ACC112 (cell line): ENCODE measurements around the gene TSPAN32.

Experiments used
- H2AFZ ChIP-seq: fragments of 200-600 bp; sonication (generic); one replicate; pipeline ENCODE4 v1.6.0; 2017; ENCODE audit warnings: antibody characterized with exemption, low read length; ENCODE audit not compliant: unreplicated experiment
- H3K27ac ChIP-seq: fragments of 200-600 bp; sonication (generic); 2 replicates; pipeline ENCODE4 v1.5.1; 2014; ENCODE audit warnings: low read depth, mild to moderate bottlenecking, antibody characterized with exemption, low read length, moderate library complexity
- H3K27me3 ChIP-seq: fragments of 200-600 bp; sonication (generic); 2 replicates; pipeline ENCODE4 v1.6.1; 2014; ENCODE audit warnings: mild to moderate bottlenecking, antibody characterized with exemption, low read length, moderate library complexity, mixed read lengths; ENCODE audit not compliant: insufficient read depth
- H3K36me3 ChIP-seq: fragments of 200-600 bp; sonication (generic); 2 replicates; pipeline ENCODE4 v1.6.1; 2016; ENCODE audit warnings: mild to moderate bottlenecking, antibody characterized with exemption, low read length, moderate library complexity, mixed read lengths; ENCODE audit not compliant: insufficient read depth
- H3K4me1 ChIP-seq: fragments of 200-600 bp; sonication (generic); one replicate; pipeline ENCODE4 v1.6.1; 2016; ENCODE audit warnings: low read length, mixed read lengths; ENCODE audit not compliant: insufficient read depth, unreplicated experiment, control insufficient read depth
- H3K4me3 ChIP-seq: fragments of 200-600 bp; sonication (generic); 2 replicates; pipeline ENCODE4 v1.5.1; 2014; ENCODE audit warnings: mild to moderate bottlenecking, low read depth, low read length
- H3K79me2 ChIP-seq: fragments of 200-600 bp; sonication (generic); one replicate; pipeline ENCODE4 v1.6.0; 2016; ENCODE audit warnings: low read length; ENCODE audit not compliant: control insufficient read depth, unreplicated experiment, insufficient read depth

TSPAN32 gene

DNA sequence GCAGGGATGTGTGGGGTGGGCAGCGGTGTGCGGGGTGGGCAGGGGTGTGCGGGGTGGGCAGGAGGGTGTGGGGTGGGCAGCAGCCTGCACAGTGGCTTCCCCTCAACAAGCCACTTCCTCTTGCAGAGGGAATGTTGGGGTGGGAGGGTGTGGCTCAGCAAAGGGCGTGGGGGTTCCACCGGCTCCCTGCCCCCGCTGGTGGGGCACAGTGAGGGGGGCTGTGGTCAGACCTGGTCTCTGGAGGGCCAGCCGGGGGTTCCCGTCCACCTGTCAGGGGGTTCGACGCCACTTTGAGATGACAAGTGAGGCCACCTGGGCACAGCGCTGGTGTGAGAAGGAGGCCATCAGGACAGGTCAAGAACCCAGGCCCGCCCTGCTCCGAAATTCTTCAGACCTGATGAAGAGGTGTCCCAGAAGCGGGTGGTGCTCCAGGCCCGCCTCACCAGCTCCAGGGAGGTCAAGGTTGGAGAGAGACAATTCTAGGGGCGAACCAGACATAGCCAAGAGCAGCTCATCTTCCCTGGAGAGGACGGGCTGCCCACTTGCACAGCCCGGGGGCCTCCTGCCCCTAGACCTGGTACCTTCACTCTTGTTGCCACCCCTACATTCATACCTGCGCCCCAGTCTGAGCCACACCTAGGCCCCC lies 1.4 kb upstream of the TSPAN32 start:
- H3K4me3 ChIP-seq, result no peak overlapping the region
- no peaks in the 10 kb centered on the region for H3K36me3 ChIP-seq
- peaks cover 16% of the 10 kb centered on the region; the same call in 1 of the 2 replicates for H3K27me3 ChIP-seq
- H3K27ac ChIP-seq, result no peak overlapping the region
- H2AFZ ChIP-seq, result no peak overlapping the region
- no peaks in the 10 kb centered on the region for H3K79me2 ChIP-seq
- peaks cover under 1% of the 10 kb centered on the region for H3K4me1 ChIP-seq

DNA sequence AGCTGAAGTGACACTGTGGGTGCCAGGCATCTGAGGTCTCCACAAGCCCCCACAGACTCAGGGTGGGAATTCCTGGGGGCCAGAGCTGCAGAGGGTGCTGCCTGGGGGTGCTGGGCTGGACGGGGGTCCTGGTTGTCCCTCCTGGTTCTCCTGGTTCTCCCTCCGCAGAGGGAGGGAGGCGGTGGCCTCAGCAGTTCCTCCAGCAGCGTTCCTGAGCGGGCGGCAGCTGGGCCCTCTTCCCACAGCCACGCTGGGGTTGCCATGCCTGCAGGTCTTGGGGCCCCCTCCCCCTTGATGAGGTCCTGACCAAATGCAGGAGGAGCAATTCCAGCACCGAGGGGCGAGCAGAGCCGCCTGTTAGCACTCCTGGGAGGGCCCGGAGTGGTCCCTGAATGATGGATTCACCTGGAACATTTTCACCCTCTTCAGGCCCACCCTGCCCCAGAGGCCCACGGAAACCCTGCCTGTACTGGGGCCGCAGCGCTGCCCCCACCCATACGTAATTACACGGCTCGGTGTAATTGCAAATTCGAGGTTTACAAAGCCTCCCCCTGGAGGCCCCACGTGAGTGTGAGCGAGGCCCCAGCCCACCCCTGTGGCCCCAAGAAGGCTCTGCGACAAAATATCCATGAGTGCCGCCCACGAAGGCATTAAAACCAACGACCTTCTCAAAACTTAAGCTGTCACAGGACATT lies 730 bp upstream of the TSPAN32 start:
- no peaks in the 10 kb centered on the region for H3K79me2 ChIP-seq
- no peak overlapping the region for H2AFZ ChIP-seq
- H3K4me1 ChIP-seq, result peaks cover 7% of the 10 kb centered on the region
- no peak overlapping the region for H3K27ac ChIP-seq
- peaks cover 10% of the 10 kb centered on the region; the same call in 1 of the 2 replicates for H3K27me3 ChIP-seq
- H3K4me3 ChIP-seq, result no peak overlapping the region
- H3K36me3 ChIP-seq, result no peaks in the 10 kb centered on the region

DNA sequence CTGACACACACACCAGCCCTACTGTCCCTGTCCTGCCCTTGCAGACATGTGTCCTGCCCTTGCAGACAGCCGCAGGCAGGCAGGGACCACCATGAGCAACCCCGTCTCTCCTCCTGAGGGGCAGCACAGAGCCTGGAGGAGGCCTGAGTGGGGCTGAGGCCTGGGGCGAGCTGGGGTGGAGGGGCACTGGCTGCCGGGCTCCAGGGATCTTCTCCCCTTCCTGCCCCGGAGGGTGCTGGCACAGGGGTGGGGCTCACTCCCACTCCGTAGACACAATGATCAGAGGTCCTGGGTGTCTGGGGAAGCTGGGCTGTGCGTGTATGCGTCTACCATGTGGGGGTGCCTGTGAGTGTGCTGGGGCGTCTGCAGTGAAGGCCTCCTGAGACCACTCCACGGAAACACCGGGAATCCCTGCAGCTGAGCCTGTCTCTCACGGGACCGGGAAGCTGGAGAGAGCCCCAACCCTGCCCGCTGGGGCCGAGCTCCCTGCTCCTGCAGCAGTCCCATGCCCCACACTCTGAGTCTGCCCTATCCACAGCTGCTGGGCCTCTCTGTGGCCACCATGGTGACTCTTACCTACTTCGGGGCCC lies 588 bp downstream of the TSPAN32 start:
- no peak overlapping the region for H3K4me3 ChIP-seq
- peaks cover 14% of the 10 kb centered on the region for H3K4me1 ChIP-seq
- H3K36me3 ChIP-seq, result no peaks in the 10 kb centered on the region
- no peak overlapping the region for H2AFZ ChIP-seq
- no peak overlapping the region for H3K27ac ChIP-seq
- no peaks in the 10 kb centered on the region for H3K79me2 ChIP-seq
- H3K27me3 ChIP-seq, result no peaks in the 10 kb centered on the region

DNA sequence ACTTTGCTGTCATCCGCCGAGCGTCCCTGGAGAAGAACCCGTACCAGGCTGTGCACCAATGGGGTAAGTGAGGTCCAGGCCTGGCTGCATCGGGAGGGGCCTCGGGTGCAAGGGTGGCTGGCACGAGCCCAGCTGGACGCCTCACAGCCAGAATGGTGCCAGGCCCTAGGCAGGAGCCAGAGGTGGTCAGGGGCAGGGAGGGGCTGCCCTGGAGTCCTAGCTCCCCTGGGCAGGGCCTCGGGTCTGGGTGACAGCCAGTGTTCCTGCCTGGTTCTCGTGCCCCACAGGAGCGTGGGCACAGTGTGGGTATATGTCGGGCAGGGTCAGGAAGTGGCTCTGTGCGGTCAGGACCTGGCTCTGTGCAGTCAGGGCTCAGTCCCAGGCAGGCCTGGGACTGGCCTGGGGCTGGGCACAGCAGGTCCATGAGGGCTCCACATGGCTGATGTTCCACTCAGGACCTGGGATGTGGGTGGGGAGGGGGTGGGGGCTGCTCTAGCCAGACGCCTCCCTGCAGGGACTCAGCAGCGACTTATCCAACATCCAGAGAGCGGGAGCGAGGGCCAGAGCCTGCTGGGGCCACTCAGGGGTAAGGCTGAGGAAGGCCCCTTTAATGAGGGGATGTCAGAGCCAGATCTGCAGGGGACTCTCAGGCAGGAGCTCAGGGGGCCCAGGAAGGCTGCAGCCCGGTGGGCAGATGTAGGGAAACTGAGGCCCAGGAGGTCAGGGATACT lies 1.2 kb downstream of the TSPAN32 start:
- peaks cover 14% of the 10 kb centered on the region for H3K4me1 ChIP-seq

DNA sequence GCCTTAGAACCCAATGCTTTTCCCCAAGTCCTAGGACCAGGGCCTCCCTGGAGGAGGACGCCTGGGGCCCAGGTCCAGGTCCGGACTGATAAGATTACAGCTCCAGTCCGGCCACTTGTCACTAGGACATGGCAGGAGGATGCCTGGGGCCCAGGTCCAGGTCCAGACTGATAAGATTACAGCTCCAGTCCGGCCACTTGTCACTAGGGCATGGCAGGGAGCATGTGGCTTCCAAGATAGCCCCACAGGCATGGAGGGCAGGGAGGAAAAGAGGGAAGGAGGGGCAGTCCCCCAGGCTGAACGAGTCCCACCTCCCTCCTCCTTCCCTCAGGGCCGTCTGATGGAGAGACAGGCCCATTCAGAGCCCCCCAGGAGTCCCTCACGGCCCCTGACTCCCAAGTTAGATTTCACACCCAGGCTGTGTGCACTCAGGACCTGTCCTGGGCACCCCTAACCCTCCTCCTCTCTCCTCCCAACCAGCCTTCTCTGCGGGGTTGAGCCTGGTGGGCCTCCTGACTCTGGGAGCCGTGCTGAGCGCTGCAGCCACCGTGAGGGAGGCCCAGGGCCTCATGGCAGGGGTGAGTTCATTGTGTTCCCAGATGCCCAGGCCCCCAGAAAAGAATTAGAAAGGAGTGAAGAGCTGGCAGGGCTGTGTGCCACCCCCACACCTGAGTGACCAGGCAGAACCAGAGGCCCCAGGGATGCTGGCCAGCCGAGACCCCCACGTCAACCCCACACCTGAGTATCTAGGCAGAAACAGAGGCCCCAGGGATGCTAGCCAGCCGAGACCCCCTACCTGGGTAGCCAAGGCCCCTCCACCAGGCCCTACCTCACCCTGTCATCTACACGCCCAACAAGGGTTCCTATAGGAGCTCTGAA lies 2.1 kb downstream of the TSPAN32 start:
- Histone ChIP-seq H3K27ac (no peak overlapping the region), H3K36me3 (no peaks in the 10 kb centered on the region), H3K27me3 (no peaks in the 10 kb centered on the region), H3K4me3 (no peak overlapping the region), H2AFZ (no peak overlapping the region), H3K79me2 (no peaks in the 10 kb centered on the region), H3K4me1 (peaks cover 14% of the 10 kb centered on the region)

More for the DNA sequence above, 1.2 kb downstream of the TSPAN32 start:
- H3K36me3 ChIP-seq, result no peaks in the 10 kb centered on the region
- H3K27ac ChIP-seq, result no peak overlapping the region
- no peaks in the 10 kb centered on the region for H3K27me3 ChIP-seq
- H2AFZ ChIP-seq, result no peak overlapping the region
- H3K4me3 ChIP-seq, result no peak overlapping the region
- no peaks in the 10 kb centered on the region for H3K79me2 ChIP-seq

DNA sequence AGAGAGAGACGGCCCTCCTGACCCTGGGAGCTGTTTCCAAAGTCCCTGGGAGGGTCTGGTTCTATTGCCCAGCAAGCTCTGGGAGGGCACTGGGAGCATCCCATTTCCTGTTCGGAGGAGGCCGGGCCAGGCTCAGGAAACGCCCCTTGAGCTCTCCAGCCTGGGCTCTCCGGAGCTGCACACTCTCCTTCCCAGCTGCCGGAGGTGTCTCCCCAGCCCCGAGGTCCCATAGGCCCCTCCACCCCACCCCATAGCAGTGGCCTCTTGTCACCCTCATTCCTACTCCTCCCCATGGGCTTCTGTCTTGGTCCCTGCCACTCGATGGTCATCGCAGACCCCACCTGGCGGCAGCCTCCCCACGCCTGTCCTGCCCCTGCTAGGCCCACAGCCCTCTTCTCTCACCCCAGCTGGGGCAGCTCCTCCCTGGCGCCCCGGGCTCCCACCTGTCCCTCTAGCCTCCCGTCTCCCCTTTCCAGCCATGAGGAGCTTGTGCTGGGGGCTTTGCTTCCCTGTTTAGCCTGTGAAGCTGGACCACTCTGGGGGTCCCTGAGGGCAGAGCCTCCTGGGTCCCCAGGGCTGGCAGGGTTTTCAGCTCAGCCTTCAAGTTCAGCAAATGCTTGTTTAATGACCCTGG lies 2.8 kb downstream of the TSPAN32 start:
- H3K27me3 ChIP-seq, result no peaks in the 10 kb centered on the region
- H3K79me2 ChIP-seq, result no peaks in the 10 kb centered on the region
- no peak overlapping the region for H2AFZ ChIP-seq
- no peaks in the 10 kb centered on the region for H3K36me3 ChIP-seq
- H3K27ac ChIP-seq, result no peak overlapping the region
- H3K4me1 ChIP-seq, result peaks cover 14% of the 10 kb centered on the region
- no peak overlapping the region for H3K4me3 ChIP-seq

DNA sequence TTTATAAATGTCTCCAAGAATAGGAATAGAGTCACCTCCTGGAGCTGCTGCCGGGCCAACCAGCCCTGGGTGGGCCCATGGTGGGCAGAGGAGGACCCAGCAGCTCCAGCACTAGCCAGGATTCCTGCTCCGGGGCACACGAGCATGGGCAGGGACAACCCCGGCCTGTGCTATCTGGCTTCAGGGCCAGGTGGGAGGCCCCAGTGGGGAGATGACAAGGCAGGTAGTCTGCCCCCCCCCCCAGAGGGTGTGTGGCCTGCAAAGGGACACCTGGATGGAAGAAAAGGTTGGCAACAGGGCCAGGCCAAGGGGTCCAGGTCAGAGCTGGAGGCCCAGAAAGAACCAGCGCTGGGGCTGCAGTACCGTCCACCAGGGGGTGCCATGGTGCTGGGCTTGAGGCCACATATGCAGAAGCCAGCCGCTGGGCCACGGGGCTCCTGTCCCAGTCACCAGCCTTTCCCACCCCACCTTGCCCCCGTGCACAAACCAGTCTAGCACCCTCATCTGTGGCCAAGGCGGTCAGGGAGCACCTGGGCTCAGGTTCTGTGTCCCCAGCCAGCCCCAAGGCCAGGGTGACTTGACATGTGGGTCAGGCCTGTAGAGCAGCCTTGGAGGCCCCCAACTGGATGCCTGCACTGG lies 3.4 kb downstream of the TSPAN32 start:
- Histone ChIP-seq H2AFZ (no peak overlapping the region), H3K79me2 (no peaks in the 10 kb centered on the region), H3K27me3 (no peaks in the 10 kb centered on the region), H3K4me1 (peaks cover 14% of the 10 kb centered on the region), H3K36me3 (no peaks in the 10 kb centered on the region), H3K27ac (no peak overlapping the region), H3K4me3 (no peak overlapping the region)

DNA sequence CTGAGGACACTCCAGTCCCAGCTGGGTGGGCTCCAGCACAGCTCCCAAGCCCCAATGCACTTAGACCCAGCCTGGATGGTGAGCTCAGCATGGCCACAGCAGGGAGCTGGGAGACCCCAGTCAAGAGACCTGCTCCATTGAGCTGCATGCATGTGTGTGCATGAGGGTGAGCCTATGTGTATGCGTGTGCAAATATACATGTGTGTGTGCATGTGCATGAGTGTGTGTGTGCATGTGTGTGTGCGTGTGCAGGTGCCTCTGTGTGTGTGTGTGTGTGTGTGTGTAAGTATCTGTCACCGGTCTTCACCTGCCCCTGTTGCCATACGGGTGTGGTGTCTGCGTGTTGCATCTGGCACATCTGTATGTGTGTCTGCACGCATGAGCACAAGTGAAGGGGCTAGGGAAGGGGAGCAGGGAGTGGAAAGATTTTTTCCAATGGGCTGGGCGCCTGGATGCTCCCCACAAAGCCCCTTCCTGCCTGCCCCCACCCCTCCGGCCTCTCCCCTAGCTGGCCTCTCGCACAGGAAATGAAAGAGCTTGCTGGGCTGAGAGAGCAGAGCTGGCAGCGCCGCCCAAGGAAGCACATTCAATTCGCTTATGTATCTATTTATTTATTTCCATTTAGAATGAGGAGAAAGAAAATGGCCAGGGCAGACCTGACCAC lies 4.1 kb downstream of the TSPAN32 start:
- H3K79me2 ChIP-seq, result no peaks in the 10 kb centered on the region
- H3K27ac ChIP-seq, result peak overlapping the region; percentile 74
- H2AFZ ChIP-seq, result no peak overlapping the region
- 0 out of 2 replicates have a peak overlapping the region, but pooled peaks have one; percentile 35 for H3K4me3 ChIP-seq
- H3K36me3 ChIP-seq, result no peaks in the 10 kb centered on the region
- no peaks in the 10 kb centered on the region for H3K27me3 ChIP-seq
- peaks cover 14% of the 10 kb centered on the region for H3K4me1 ChIP-seq

DNA sequence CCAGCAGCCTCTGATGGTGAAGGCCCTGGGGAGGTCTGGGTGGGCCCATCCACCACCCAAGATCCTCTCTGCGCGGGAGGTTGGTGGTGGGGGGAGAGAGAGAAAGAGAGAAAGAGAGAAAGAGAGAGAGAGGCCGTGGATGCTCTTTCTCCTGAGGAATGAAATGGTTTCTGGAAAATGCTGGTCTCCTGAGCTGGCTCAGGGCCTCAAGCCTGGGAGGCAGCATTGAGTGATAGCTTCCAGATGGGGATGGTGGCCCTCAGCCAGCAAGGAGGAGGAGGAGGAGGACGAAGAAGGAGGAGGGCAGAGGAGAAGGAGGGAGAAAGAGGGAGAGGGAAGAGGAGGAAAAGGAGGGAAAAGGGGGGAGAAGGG lies 4.6 kb downstream of the TSPAN32 start:
- Histone ChIP-seq H3K27me3 (no peaks in the 10 kb centered on the region), H3K4me1 (peaks cover 14% of the 10 kb centered on the region), H2AFZ (no peak overlapping the region), H3K27ac (peak overlapping the region; percentile 74), H3K4me3 (0 out of 2 replicates have a peak overlapping the region, but pooled peaks have one; percentile 35), H3K36me3 (no peaks in the 10 kb centered on the region), H3K79me2 (no peaks in the 10 kb centered on the region)
